Fibroblast of lung (primary cell): ENCODE data around the gene RELL1. TPM values are rescaled to one million over a fixed set of nuclear protein-coding genes. Genes with fewer than 3 reads are reported as not detected.

Experiments used
- DNase-seq, 2 donors: peaks; one replicate each; pipeline versions ENCODE4 v3.0.0 to v3.0.0-alpha.2; 2010; ENCODE audit warnings: low read depth in 2 of 2
- H2AFZ ChIP-seq: 2 replicates; pipeline ENCODE4 v1.5.1; 2012; ENCODE audit warnings: low read length, control low read depth, inconsistent platforms
- H3K27ac ChIP-seq: 2 replicates; pipeline ENCODE4 v1.5.1; 2011; ENCODE audit warnings: low read length, control low read depth; ENCODE audit not compliant: insufficient read depth
- H3K27me3 ChIP-seq: 2 replicates; pipeline ENCODE4 v1.5.1; 2011; ENCODE audit warnings: mild to moderate bottlenecking, low read length; ENCODE audit not compliant: control insufficient read depth, insufficient read depth
- H3K36me3 ChIP-seq: 2 replicates; pipeline ENCODE4 v1.5.1; 2011; ENCODE audit warnings: low read length; ENCODE audit not compliant: control insufficient read depth, insufficient read depth
- H3K4me1 ChIP-seq: 2 replicates; pipeline ENCODE4 v1.5.1; 2011; ENCODE audit warnings: low read length; ENCODE audit not compliant: control insufficient read depth, insufficient read depth; ENCODE audit errors: extremely low read depth
- H3K4me2 ChIP-seq: 2 replicates; pipeline ENCODE4 v1.5.1; 2011; ENCODE audit warnings: low read length, control low read depth; ENCODE audit not compliant: insufficient read depth; ENCODE audit errors: extremely low read depth
- H3K4me3 ChIP-seq, 4 experiments: fragments of 200-600 bp in 1 of 4; sonication (generic) in 1 of 4; replicated peaks in 1 of 4; 2 replicates each; pipeline ENCODE4 v1.5.1; 2011 to 2016; ENCODE audit warnings: low read length in 4 of 4, low read depth in 3 of 4, mild to moderate bottlenecking in 3 of 4, control low read depth in 2 of 4, inconsistent platforms in 1 of 4, mixed read lengths in 1 of 4; ENCODE audit not compliant: insufficient read depth in 1 of 4; ENCODE audit errors: control extremely low read depth in 1 of 4
- H3K79me2 ChIP-seq: 2 replicates; pipeline ENCODE4 v1.5.1; 2012; ENCODE audit warnings: mild to moderate bottlenecking, low read length, inconsistent platforms; ENCODE audit not compliant: control insufficient read depth, insufficient read depth
- H3K9ac ChIP-seq: 2 replicates; pipeline ENCODE4 v1.5.1; 2011; ENCODE audit warnings: mild to moderate bottlenecking, low read length, control low read depth; ENCODE audit not compliant: insufficient read depth
- H3K9me3 ChIP-seq: 2 replicates; pipeline ENCODE4 v1.5.1; 2012; ENCODE audit warnings: low read depth, low read length; ENCODE audit not compliant: control insufficient read depth, insufficient read depth
- H4K20me1 ChIP-seq: 2 replicates; pipeline ENCODE4 v1.5.1; 2011; ENCODE audit warnings: low read length; ENCODE audit not compliant: control insufficient read depth, insufficient read depth; ENCODE audit errors: extremely low read depth
- EZH2 ChIP-seq: IDR thresholded peaks from 2 replicates; pipeline ENCODE4 v1.5.1; 2012; ENCODE audit warnings: low read length, control low read depth, mild to moderate bottlenecking; ENCODE audit errors: missing control alignments
- polyA plus RNA-seq, 2 donors: library from polyadenylated mRNA; depleted of rRNA in 1 of 2; stranded (reverse) in 1 of 2; unstranded in 1 of 2; fragments of >200 nt; gene quantifications; 2 replicates each; pipeline ENCODE4 v1.2.1, GENCODE V29; 2011 to 2012; ENCODE audit warnings: missing spikeins in 1 of 2
- total RNA-seq: library from RNA; depleted of rRNA; stranded (reverse); fragments of >200 nt; gene quantifications from 2 replicates; pipeline ENCODE4 v1.2.1, GENCODE V29; 2014
- TF ChIP-seq, protein P1 (sequence below), 2 donors: IDR thresholded peaks in 1 of 2; conservative IDR thresholded peaks in 1 of 2; 1 replicate in 1 of 2; 2 replicates in 1 of 2; pipeline ENCODE4 v1.5.1; 2011 to 2012; ENCODE audit warnings: low read length in 2 of 2, control low read depth in 1 of 2, inconsistent platforms in 1 of 2, low read depth in 1 of 2, mild to moderate bottlenecking in 1 of 2

Gene RELL1
- total and polyA plus RNA-seq, 2 donors (not counting 1 experiment from before 2014, with no cell fraction given) = 16.1 to 71.0 TPM

DNA sequence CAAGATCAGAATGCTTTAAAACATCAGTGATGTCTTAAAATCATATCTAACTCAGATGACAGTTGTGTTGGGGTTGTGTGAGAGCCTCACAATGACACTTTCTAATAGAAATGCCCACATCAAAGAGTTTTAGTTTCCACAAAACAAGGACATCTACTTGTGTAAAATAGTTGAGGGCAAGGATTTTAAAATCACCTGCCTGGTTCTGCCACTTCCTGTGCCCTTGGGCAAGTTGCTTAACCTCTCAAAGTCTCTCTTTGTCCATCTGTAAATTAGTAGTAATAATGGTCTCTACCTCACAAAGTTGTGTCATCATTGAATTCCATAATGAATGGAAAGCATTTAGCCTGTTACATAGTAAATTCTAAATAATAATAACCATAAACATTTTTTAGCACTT lies 41.9 kb upstream of the RELL1 start:
- DNase-seq = no peak
- Histone ChIP-seq H2AFZ (no peak overlapping the region), H3K79me2 (no peaks in the 10 kb centered on the region), H3K9ac (no peak overlapping the region), H3K4me3 (no peak overlapping the region), H3K9me3 (no peaks in the 10 kb centered on the region), H3K36me3 (no peaks in the 10 kb centered on the region), H3K4me2 (no peak overlapping the region), H4K20me1 (no peaks in the 10 kb centered on the region), H3K4me1 (no peaks in the 10 kb centered on the region), H3K27me3 (no peaks in the 10 kb centered on the region), H3K27ac (no peak overlapping the region)
- TF ChIP-seq, protein P1, sequence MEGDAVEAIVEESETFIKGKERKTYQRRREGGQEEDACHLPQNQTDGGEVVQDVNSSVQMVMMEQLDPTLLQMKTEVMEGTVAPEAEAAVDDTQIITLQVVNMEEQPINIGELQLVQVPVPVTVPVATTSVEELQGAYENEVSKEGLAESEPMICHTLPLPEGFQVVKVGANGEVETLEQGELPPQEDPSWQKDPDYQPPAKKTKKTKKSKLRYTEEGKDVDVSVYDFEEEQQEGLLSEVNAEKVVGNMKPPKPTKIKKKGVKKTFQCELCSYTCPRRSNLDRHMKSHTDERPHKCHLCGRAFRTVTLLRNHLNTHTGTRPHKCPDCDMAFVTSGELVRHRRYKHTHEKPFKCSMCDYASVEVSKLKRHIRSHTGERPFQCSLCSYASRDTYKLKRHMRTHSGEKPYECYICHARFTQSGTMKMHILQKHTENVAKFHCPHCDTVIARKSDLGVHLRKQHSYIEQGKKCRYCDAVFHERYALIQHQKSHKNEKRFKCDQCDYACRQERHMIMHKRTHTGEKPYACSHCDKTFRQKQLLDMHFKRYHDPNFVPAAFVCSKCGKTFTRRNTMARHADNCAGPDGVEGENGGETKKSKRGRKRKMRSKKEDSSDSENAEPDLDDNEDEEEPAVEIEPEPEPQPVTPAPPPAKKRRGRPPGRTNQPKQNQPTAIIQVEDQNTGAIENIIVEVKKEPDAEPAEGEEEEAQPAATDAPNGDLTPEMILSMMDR (conservative IDR thresholded peaks at IDR 0.05 in 1 of 2, IDR thresholded peaks at IDR 0.05 in 1 of 2; ENCODE audit: low read depth in 1 of 2, low read length in 2 of 2) = no peak
- no peak for TF ChIP-seq EZH2

DNA sequence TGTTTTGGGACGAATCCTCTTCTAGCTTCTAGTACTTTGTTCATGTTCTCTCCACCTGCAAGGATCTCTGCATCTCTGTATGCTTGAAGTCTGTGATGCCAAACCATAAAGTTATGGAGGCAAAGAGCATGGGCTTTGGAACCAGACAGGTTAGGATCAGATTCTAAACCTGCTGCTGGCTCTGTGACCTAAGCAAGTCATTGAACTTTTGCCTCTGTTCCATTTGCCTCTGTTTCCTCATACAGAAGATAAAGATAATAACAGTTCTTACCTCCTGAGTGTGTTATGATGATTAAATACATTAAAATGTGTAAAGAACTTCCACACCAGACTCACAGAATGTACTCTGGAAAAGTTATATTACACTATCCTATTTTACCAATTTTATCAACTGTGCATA lies 41.5 kb upstream of the RELL1 start:
- Histone ChIP-seq H3K36me3 (no peaks in the 10 kb centered on the region), H3K4me1 (no peaks in the 10 kb centered on the region), H3K27me3 (no peaks in the 10 kb centered on the region), H3K9ac (no peak overlapping the region), H3K79me2 (no peaks in the 10 kb centered on the region), H2AFZ (no peak overlapping the region), H3K9me3 (no peaks in the 10 kb centered on the region), H4K20me1 (no peaks in the 10 kb centered on the region), H3K4me2 (no peak overlapping the region), H3K27ac (no peak overlapping the region), H3K4me3 (no peak overlapping the region)
- no peak for DNase-seq
- TF ChIP-seq, protein P1 (conservative IDR thresholded peaks at IDR 0.05 in 1 of 2, IDR thresholded peaks at IDR 0.05 in 1 of 2; ENCODE audit: low read depth in 1 of 2, low read length in 2 of 2) = no peak
- no peak for TF ChIP-seq EZH2

DNA sequence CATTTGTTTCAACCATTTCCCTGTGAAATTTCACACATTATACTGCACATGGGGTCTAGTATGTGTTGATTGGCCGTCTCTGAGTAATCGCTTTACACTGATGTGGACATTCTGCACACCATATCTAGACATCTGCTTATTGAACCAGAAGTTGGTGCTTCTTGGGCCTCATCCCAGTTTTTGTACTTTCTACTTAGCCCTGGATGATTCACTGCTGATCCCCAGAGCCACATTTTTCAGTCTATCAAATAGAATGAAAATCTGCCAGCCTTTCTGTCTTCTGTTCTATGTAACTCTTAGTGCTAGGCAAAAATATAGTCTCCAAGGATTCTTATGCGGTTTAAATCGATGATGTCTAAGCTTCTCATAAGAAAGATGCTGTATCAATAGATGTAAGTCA lies 40.5 kb upstream of the RELL1 start:
- no peaks in the 10 kb centered on the region for H3K4me1 ChIP-seq
- no peaks in the 10 kb centered on the region for H3K36me3 ChIP-seq
- no peak overlapping the region for H3K9ac ChIP-seq
- no peaks in the 10 kb centered on the region for H3K9me3 ChIP-seq
- H2AFZ ChIP-seq = no peak overlapping the region
- H3K27me3 ChIP-seq = no peaks in the 10 kb centered on the region
- H3K79me2 ChIP-seq = no peaks in the 10 kb centered on the region
- H3K4me3 ChIP-seq = no peak overlapping the region
- DNase-seq = peak; percentile 69 to 90
- H3K27ac ChIP-seq = no peak overlapping the region
- H3K4me2 ChIP-seq = no peak overlapping the region
- TF ChIP-seq EZH2 = no peak
- TF ChIP-seq, protein P1 (conservative IDR thresholded peaks at IDR 0.05 in 1 of 2, IDR thresholded peaks at IDR 0.05 in 1 of 2; ENCODE audit: low read depth in 1 of 2, low read length in 2 of 2) = no peak
- H4K20me1 ChIP-seq = no peaks in the 10 kb centered on the region
